Esophagus muscularis mucosa (tissue), 4 donors: ENCODE measurements around the gene GPRIN3.

Source experiments
- EP300 ChIP-seq: sonication (generic); formaldehyde crosslinking; IDR thresholded peaks from one replicate; pipeline ENCODE4 v1.6.1; 2017; ENCODE audit warnings: antibody characterized with exemption
- POLR2A ChIP-seq: fragments of 450-650 bp; IDR thresholded peaks from one replicate; pipeline ENCODE4 v1.6.1; 2017; ENCODE audit warnings: antibody characterized with exemption, moderate library complexity, mild to moderate bottlenecking, low read depth
- POLR2AphosphoS5 ChIP-seq, 2 donors: sonication (generic); formaldehyde crosslinking; IDR thresholded peaks; one replicate each; pipeline ENCODE4 v1.6.1; 2017; ENCODE audit warnings: antibody characterized with exemption in 2 of 2
- TF ChIP-seq, protein P1 (sequence below), 3 experiments: fragments of 200-600 bp in 2 of 3; fragments of 450-650 bp in 1 of 3; sonication (generic) in 2 of 3; IDR thresholded peaks; one replicate each; pipeline ENCODE4 v1.5.1; 2017 to 2019; ENCODE audit warnings: antibody characterized with exemption in 3 of 3, mild to moderate bottlenecking in 2 of 3, moderate library complexity in 1 of 3

DNA sequence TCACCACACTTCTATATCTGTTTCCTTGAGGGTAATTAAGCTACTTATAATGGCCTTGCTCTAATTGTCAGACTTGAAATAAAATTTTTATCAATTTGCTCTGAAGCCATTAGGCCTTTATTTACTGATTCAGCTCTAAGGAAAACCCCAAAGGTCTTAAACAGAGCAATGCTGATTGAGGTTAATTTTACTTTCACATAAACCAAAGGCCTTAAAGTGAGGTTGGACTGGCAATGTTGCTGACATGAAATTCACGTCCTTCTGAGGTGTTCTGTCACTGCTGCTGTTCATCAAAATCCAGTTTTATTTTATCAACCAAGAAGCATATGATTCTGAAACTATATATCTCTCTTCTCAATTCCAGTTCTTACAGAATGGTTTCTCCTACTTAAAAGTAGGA lies 21.7 kb upstream of the GPRIN3 start:
- TF ChIP-seq, protein P1, sequence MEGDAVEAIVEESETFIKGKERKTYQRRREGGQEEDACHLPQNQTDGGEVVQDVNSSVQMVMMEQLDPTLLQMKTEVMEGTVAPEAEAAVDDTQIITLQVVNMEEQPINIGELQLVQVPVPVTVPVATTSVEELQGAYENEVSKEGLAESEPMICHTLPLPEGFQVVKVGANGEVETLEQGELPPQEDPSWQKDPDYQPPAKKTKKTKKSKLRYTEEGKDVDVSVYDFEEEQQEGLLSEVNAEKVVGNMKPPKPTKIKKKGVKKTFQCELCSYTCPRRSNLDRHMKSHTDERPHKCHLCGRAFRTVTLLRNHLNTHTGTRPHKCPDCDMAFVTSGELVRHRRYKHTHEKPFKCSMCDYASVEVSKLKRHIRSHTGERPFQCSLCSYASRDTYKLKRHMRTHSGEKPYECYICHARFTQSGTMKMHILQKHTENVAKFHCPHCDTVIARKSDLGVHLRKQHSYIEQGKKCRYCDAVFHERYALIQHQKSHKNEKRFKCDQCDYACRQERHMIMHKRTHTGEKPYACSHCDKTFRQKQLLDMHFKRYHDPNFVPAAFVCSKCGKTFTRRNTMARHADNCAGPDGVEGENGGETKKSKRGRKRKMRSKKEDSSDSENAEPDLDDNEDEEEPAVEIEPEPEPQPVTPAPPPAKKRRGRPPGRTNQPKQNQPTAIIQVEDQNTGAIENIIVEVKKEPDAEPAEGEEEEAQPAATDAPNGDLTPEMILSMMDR (IDR thresholded peaks at IDR 0.05) = no peak
- no peak for TF ChIP-seq POLR2AphosphoS5 (IDR thresholded peaks at IDR 0.05)
- TF ChIP-seq POLR2A = no peak
- TF ChIP-seq EP300 = no peak
